HG02678 (cell line): ENCODE measurements around the gene MROH2B.

Experiments
- ATAC-seq: cut with Tn5 transposase; IDR thresholded peaks from one replicate; pipeline ENCODE4 v1.9.1; 2021; ENCODE audit warnings: mild to moderate bottlenecking, moderate library complexity; ENCODE audit not compliant: unreplicated experiment

Gene MROH2B

GRCh38 chr5:40973364-40974004, 97.7 kb downstream of the MROH2B start:
- ATAC-seq = no peak

- no peak for ATAC-seq
Measured at GRCh38 chr5:40972434-40972833, 98.7 kb downstream of the MROH2B start.

- ATAC-seq = no peak
Measured at GRCh38 chr5:40962207-40962955, 108.8 kb downstream of the MROH2B start.

GRCh38 chr5:40960037-40960436, 111.1 kb downstream of the MROH2B start:
- no peak for ATAC-seq

GRCh38 chr5:40958811-40959210, 112.3 kb downstream of the MROH2B start:
- ATAC-seq = no peak

GRCh38 chr5:40957048-40957447, 114.1 kb downstream of the MROH2B start:
- no peak for ATAC-seq

GRCh38 chr5:40955313-40955712, 115.8 kb downstream of the MROH2B start:
- no peak for ATAC-seq
